Dendritic cell treated with granulocyte-macrophage colony-stimulating factor and Interleukin-4, amounts not matched to agents 40 ng/mL and 50 ng/mL, for 4 days (primary cell): ENCODE measurements around the gene ACOT9.

Source experiments
- H3K27ac Mint-ChIP-seq: one replicate; pipeline ENCODE4 v1.8.0; 2022; ENCODE audit warnings: mild to moderate bottlenecking, mixed read lengths
- H3K27me3 Mint-ChIP-seq: one replicate; pipeline ENCODE4 v1.8.0; 2022; ENCODE audit warnings: mild to moderate bottlenecking, mixed read lengths
- H3K36me3 Mint-ChIP-seq: one replicate; pipeline ENCODE4 v1.8.0; 2022; ENCODE audit warnings: low read depth, mixed read lengths
- H3K4me1 Mint-ChIP-seq: one replicate; pipeline ENCODE4 v1.8.0; 2022; ENCODE audit warnings: low read depth, mixed read lengths
- H3K4me3 Mint-ChIP-seq: one replicate; pipeline ENCODE4 v1.8.0; 2022; ENCODE audit warnings: mild to moderate bottlenecking, moderate library complexity, mixed read lengths
- H3K9me3 Mint-ChIP-seq: one replicate; pipeline ENCODE4 v1.8.0; 2022; ENCODE audit warnings: mixed read lengths
- intact Hi-C: fragments of 100-400 bp; cut with micrococcal nuclease; formaldehyde crosslinking; loops from one replicate; pipeline ENCODE4 v1.15.0; 2022

ACOT9 gene, protein sequence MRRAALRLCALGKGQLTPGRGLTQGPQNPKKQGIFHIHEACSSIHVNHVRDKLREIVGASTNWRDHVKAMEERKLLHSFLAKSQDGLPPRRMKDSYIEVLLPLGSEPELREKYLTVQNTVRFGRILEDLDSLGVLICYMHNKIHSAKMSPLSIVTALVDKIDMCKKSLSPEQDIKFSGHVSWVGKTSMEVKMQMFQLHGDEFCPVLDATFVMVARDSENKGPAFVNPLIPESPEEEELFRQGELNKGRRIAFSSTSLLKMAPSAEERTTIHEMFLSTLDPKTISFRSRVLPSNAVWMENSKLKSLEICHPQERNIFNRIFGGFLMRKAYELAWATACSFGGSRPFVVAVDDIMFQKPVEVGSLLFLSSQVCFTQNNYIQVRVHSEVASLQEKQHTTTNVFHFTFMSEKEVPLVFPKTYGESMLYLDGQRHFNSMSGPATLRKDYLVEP

DNA sequence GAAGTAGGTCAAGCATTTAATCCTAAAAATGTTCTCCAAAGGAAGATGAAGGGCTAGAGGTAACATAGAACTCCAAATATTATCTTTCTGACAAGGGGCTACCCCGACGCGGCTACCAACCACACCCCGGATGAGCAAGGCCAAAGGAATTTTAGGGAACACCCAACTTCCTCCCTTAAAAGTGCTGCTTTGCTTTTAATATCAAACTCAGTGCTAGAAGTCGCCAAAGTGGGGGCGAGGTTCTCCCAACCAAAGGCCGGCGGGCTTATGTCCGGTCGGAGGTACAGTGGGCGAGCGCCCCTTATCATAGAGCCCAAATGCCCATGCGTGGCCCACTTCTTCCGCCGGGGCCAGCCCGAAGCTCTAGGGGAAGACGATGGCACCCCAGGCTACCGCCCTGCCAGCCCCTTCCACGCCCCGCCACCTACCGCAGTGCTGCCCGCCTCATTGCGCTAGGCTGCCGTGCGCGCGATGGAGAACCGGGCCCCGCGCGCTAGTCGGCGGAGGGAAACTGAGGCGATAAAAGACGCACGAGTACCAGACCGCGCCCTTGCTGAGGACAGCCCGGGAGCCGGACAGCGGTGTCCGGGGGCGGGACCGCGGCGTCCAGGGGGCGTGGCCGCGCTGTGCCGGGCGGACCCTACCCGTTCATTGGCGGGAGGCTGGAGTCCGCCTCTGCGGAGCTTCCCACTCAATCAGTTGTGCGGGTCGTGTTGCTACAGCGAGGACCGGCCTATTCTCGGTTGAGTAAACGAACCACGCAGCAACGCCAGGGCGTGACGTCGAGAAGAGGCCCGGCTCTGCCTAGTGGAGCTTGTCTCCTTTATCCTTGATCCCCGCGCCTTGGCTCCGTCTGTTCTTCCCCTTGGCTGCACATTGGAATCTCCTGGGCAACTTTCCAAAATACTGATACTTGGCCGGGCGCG, at the start of gene ACOT9:
ACOT9 (minus strand) TSS at position 580 of the 926 bp plus-strand sequence; CDS start at position 448, 132 bp downstream.
- intact Hi-C loops = loop anchor here (1.0 to 10.0 kb wide), 3 partner anchors 38 to 312 kb away; partner anchors contain the start of gene EIF2S3
- peaks cover 24% of the 10 kb centered on the region for H3K4me1 Mint-ChIP-seq
- peak within 1 kb of the TSS; percentile 92 for H3K27ac Mint-ChIP-seq
- peaks cover 6% of the 10 kb centered on the region for H3K36me3 Mint-ChIP-seq
- H3K9me3 Mint-ChIP-seq = no peaks in the 10 kb centered on the region
- peak within 1 kb of the TSS; percentile 85 for H3K4me3 Mint-ChIP-seq
- no peaks in the 10 kb centered on the region for H3K27me3 Mint-ChIP-seq

DNA sequence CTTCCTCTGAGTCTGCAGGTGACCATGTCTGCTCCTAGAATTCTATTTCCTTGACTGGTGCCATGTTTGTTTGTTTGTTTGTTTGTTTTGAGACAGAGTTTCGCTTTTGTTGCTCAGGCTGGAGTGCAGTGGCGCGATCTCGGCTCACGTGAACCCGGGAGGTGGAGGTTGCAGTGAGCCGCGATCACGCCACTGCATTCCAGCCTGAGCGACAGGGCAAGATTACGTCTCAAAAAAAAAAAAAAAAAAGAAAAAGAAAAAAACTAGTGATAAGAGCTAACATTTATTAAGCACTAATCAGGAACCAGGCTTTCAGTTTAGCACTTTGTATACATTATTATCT, 47.0 kb upstream of the ACOT9 start:
- H3K36me3 Mint-ChIP-seq = peaks cover 16% of the 10 kb centered on the region
- no peak overlapping the region for H3K4me3 Mint-ChIP-seq
- intact Hi-C loops = no loop called here
- H3K9me3 Mint-ChIP-seq = no peaks in the 10 kb centered on the region
- no peaks in the 10 kb centered on the region for H3K4me1 Mint-ChIP-seq
- H3K27ac Mint-ChIP-seq = no peak overlapping the region
- H3K27me3 Mint-ChIP-seq = no peaks in the 10 kb centered on the region

DNA sequence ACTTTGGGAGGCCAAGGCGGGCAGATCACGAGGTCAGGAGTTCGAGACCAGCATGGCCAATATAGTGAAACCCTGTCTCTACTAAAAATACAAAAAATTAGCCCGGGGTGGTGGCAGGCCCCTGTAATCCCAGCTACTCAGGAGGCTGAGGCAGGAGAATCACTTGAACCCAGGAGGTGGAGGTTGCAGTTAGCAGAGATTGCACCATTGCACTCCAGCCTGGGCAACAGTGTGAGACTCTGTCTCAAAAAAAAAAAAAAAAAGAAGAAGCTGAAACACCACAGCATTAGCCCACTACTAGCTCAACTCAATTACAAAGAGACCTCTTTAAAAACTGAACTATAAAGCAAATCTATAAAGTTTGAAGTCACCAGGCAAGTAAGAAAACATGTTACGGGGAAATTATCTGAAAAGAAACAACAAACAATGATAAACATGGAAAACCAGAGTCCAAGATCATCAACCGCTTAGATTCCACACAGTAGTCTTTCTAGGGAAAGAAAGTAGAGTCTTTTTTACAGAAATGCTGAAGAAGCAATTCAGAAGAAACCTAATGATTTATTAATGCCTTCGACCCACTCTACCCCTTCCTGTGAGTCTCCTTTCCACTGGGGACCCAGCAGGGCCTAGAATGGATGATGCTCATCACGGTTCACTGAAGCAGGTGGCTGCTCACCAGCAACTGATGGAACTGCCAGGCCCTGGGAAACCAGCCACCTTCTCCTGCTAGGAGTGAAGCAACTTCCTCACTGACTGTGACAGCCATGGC, 46.5 kb upstream of the ACOT9 start:
- no peak overlapping the region for H3K4me3 Mint-ChIP-seq
- no peaks in the 10 kb centered on the region for H3K27me3 Mint-ChIP-seq
- no peaks in the 10 kb centered on the region for H3K4me1 Mint-ChIP-seq
- peaks cover 21% of the 10 kb centered on the region for H3K36me3 Mint-ChIP-seq
- H3K9me3 Mint-ChIP-seq = no peaks in the 10 kb centered on the region
- no peak overlapping the region for H3K27ac Mint-ChIP-seq
- intact Hi-C loops = no loop called here

DNA sequence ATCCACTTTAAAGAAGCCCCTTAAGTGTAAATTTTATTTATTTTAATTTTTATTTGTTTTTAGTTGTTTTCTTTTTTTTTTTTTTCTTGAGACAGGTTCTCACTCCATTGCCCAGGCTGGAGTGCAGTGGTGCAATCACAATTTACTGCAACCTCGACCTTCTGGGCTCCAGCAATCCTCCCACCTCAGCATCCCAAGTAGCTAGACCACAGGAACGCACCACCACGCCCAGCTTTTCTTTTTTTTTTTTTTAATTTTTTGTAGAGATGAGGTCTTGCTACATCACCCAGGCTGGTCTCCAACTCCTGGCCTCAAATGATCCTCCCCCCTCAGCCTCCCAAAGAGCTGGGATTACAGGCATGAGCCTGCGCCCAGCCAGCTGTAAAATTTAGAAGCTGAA, 45.9 kb upstream of the ACOT9 start:
- intact Hi-C loops = no loop called here

DNA sequence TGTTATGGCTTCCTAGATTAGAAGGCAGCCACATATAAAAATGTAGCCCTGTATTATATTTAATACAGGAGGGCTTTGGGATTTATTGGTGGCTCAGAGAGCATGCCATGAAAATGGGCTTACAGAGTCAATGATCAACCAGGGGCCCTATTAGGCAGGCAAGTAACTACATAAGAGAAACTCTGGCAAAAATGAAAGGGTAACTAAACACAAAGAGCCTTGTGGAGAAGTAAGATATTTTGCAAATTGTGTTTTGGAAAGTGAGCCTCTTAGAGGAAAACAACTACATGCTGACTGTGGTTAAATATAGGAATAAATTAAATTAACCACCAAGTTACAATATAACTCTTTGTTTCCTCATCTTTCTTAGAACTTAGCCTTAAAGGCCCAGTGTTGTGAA, 45.4 kb upstream of the ACOT9 start:
- H3K4me1 Mint-ChIP-seq = no peaks in the 10 kb centered on the region
- intact Hi-C loops = no loop called here
- H3K4me3 Mint-ChIP-seq = no peak overlapping the region
- H3K9me3 Mint-ChIP-seq = no peaks in the 10 kb centered on the region
- peaks cover 32% of the 10 kb centered on the region for H3K36me3 Mint-ChIP-seq
- no peaks in the 10 kb centered on the region for H3K27me3 Mint-ChIP-seq
- no peak overlapping the region for H3K27ac Mint-ChIP-seq

More for the DNA sequence above, 45.9 kb upstream of the ACOT9 start:
- peaks cover 28% of the 10 kb centered on the region for H3K36me3 Mint-ChIP-seq
- no peak overlapping the region for H3K27ac Mint-ChIP-seq
- H3K4me1 Mint-ChIP-seq = no peaks in the 10 kb centered on the region
- no peaks in the 10 kb centered on the region for H3K9me3 Mint-ChIP-seq
- H3K4me3 Mint-ChIP-seq = no peak overlapping the region
- no peaks in the 10 kb centered on the region for H3K27me3 Mint-ChIP-seq

DNA sequence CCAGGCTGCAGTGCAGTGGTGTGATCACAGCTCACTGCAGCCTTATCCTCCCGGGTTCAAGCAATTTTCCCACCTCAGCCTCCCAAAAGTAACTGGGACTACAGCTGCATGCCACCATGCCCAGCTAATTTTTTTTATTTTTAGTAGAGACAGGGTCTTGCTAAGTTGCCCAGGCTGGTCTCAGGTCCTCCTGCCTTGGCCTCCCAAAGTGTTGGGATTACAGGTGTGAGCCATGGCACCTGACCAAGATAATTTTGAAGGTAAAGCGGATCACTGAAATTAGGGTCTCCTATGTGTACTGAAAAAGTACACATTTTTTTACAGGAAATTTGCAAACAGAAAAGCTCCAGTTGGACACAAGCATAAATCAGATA, 44.7 kb upstream of the ACOT9 start:
- H3K27me3 Mint-ChIP-seq = no peaks in the 10 kb centered on the region
- peaks cover 39% of the 10 kb centered on the region for H3K36me3 Mint-ChIP-seq
- H3K27ac Mint-ChIP-seq = no peak overlapping the region
- H3K4me3 Mint-ChIP-seq = no peak overlapping the region
- H3K4me1 Mint-ChIP-seq = peaks cover under 1% of the 10 kb centered on the region
- H3K9me3 Mint-ChIP-seq = no peaks in the 10 kb centered on the region
- intact Hi-C loops = no loop called here

DNA sequence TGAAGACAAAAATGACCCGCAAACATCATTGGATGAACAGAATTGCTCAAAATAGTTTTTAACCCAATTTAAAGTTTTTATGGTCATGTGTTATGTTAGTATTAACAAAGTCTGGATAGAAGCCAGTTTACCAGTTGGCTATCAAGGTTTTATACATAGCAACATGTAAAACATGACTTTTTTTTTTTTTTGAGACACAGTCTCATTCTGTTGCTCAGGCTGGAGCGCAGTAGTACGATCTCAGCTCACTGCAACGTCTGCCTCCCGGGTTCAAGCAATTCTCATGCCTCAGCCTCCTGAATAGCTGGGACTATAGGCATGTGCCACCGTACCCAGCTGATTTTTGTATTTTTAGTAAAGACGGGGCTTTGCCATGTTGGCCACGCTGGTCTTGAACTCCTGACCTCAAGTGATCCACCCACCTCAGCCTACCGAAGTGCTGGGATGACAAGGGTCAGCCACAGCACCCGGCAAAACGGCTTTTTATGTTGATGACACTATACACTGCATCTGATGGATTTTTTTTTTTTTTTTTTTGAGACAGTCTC, 43.3 kb upstream of the ACOT9 start:
- intact Hi-C loops = no loop called here
- Mint-ChIP-seq H3K4me1 (peaks cover 8% of the 10 kb centered on the region), H3K4me3 (peak overlapping the region; percentile 45), H3K36me3 (peaks cover 39% of the 10 kb centered on the region), H3K9me3 (no peaks in the 10 kb centered on the region), H3K27me3 (no peaks in the 10 kb centered on the region), H3K27ac (peak overlapping the region; percentile 62)

DNA sequence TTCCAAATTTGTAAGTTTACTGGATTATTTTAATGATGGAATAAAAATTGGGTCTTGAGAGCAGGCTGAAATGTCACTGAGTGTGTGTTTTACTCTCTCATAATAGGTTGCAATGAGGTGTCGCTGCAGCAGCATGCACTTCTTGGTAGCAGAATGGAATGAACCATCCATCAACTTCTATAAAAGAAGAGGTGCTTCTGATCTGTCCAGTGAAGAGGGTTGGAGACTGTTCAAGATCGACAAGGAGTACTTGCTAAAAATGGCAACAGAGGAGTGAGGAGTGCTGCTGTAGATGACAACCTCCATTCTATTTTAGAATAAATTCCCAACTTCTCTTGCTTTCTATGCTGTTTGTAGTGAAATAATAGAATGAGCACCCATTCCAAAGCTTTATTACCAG, 42.5 kb upstream of the ACOT9 start:
- Mint-ChIP-seq H3K27ac (peak overlapping the region; percentile 94), H3K36me3 (peaks cover 39% of the 10 kb centered on the region), H3K4me1 (peaks cover 8% of the 10 kb centered on the region), H3K9me3 (no peaks in the 10 kb centered on the region), H3K4me3 (peak overlapping the region; percentile 86), H3K27me3 (no peaks in the 10 kb centered on the region)
- intact Hi-C loops = no loop called here

DNA sequence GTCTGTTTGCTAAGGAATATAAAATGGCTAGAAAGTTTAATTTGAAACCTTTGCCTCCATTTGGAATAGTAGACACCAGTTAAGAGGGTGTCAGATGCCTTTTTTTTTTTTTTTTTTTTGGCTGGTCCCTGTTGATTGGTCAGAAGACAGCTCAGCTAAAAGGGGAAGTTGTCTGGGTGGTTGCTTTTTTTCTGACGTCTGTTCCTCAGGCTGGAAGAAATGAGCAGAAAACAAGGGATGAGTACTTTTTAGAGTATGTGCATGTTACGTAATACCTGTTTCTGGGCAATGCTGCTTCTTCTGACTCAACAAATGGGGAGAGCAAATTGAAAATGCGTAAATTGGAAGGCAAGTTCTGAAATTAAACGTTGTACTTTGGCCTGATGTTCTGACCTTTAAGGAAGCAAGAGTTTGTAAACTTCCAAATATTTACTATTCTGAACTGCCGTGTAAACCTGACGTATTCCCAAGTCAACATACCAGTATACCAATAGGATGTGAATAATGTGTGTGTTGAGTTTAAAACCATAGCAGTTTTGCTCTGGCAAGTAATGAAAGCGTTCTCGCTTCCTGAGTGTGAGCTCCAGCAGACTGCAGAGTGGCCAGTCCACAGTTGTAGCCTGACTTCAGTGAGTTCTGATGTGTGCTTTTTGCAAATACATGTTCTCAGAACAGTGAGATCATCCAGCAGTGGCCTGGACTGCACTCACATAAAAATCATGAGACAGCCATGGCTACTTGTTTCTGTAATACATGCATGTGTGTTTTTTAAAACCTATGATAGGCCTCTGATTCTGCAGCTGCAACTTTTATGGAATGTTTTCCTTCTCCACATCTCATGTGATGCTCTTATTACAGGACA, 41.6 kb upstream of the ACOT9 start:
- Mint-ChIP-seq H3K9me3 (no peaks in the 10 kb centered on the region), H3K27me3 (no peaks in the 10 kb centered on the region), H3K27ac (peak overlapping the region; percentile 94), H3K4me3 (peak overlapping the region; percentile 86), H3K4me1 (peaks cover 8% of the 10 kb centered on the region), H3K36me3 (peaks cover 39% of the 10 kb centered on the region)
- intact Hi-C loops = loop anchor here (5.0 kb wide), 2 partner anchors 52 to 98 kb away; no protein-coding TSS in a partner anchor

DNA sequence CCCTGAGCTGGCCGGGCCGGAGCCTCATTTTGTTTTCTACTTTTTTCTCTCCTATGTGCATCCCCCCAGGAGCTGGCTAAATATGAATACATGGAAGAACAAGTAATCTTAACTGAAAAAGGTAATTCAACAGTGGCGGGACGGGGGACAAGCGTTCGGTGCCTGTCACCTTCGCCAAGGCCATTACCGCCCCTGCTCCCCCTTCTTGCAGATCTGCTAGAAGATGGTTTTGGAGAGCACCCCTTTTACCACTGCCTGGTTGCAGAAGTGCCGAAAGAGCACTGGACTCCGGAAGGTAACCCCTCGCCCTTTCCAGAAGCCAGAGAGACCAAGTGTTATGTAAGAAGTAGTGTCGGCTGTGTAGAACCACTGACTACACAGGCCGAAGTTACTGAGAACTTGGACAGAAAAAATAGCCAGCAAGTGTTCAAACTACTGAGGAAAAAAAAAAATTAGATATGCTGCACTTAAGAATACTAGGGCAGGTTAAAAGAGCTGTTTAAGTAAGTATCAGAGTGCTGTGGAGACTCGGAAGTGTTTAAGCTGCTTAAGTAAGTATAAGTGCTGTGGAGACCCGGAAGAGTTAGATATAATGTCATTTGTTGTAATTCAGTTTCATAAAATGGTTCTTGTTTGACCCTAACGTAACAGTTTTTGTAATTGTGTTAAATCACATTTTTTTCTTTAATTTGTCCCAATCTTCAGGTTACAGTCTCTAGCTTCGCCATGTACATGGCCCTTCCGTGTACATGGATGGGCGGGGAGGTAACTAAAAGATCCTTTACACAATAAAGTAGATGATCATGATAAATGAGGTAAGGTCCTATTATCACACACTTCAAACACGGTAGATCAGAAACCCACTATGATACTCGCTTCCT, 40.8 kb upstream of the ACOT9 start:
- intact Hi-C loops = loop anchor here (1.0 to 5.0 kb wide), 3 partner anchors 52 to 98 kb away; no protein-coding TSS in a partner anchor
- no peaks in the 10 kb centered on the region for H3K27me3 Mint-ChIP-seq
- H3K27ac Mint-ChIP-seq = peak overlapping the region; percentile 94
- H3K9me3 Mint-ChIP-seq = no peaks in the 10 kb centered on the region
- H3K36me3 Mint-ChIP-seq = peaks cover 39% of the 10 kb centered on the region
- peak overlapping the region; percentile 86 for H3K4me3 Mint-ChIP-seq
- peaks cover 12% of the 10 kb centered on the region for H3K4me1 Mint-ChIP-seq

DNA sequence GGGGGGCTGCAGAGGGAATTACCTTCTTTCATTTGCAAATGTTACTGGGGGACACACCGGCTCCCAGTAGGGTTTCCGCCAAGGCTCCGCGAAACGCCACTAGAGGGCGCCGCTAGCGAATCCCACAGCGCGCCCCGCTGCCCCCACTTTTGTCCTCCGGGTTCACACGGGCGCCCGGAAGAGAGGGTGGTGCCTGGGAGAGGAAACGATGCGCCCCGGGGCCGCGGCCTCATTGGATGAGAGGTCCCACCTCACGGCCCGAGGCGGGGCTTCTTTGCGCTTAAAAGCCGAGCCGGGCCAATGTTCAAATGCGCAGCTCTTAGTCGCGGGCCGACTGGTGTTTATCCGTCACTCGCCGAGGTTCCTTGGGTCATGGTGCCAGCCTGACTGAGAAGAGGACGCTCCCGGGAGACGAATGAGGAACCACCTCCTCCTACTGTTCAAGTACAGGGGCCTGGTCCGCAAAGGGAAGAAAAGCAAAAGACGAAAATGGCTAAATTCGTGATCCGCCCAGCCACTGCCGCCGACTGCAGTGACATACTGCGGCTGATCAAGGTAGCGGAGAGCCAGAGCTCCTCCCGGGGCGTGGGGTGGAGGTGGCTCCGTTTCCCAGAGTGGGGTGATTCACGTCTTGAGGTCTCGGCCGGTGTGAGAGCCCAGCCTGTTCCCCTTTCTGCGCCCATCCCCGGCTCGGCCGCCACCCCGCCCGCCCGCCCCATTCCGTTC, 40.0 kb upstream of the ACOT9 start, which contains the start of gene SAT1:
SAT1 (plus strand) TSS at position 311 of the 726 bp plus-strand sequence; CDS start at position 490, 179 bp downstream.
- H3K27ac Mint-ChIP-seq = peak within 1 kb of the TSS; percentile 94
- H3K36me3 Mint-ChIP-seq = peaks cover 39% of the 10 kb centered on the region
- H3K9me3 Mint-ChIP-seq = no peaks in the 10 kb centered on the region
- H3K27me3 Mint-ChIP-seq = no peaks in the 10 kb centered on the region
- H3K4me1 Mint-ChIP-seq = peaks cover 12% of the 10 kb centered on the region
- intact Hi-C loops = loop anchor here (1.0 to 5.0 kb wide), 4 partner anchors 51 to 118 kb away; no protein-coding TSS in a partner anchor
- H3K4me3 Mint-ChIP-seq = peak within 1 kb of the TSS; percentile 86
